ENCODE results near the gene PRR11. TPM values are rescaled to one million over a fixed set of nuclear protein-coding genes. Genes with fewer than 3 reads are reported as not detected.

Gene PRR11
- total RNA-seq, 1 experiment from 2014 or later = 77.2 TPM

DNA sequence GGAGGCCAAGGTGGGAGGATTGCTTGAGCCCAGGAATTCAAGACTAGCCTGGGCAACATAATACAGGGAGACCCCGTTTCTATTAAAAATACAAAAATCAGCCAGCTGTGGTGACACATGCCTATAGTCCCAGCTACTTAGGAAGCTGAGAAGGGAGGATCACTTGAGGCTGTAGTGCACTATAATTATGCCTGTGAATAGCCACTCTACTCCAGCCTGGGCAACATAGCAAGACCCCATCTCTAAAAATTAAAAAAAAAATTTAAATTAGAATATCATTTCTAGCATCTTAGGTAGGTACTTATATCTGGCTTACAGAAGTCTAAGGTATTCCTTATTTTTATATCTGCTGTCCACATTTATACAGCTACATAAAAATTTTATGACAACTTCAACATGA is 46.8 kb downstream of the PRR11 start:
- Histone ChIP-seq H3K9me3 (ENCODE audit: low read length) (no peaks in the 10 kb centered on the region), H3K27ac (ENCODE audit: low read length) (no peak overlapping the region), H3K9me2 (replicated peaks; ENCODE audit: low read length) (no peaks in the 10 kb centered on the region), H3K79me2 (ENCODE audit: low read length) (no peaks in the 10 kb centered on the region), H3K36me3 (ENCODE audit: low read depth, low read length) (peaks cover 47% of the 10 kb centered on the region), H3K4me1 (ENCODE audit: insufficient read depth, low read length) (no peaks in the 10 kb centered on the region), H3K9ac (ENCODE audit: low read length) (no peak overlapping the region), H2AFZ (ENCODE audit: low read length) (no peak overlapping the region), H4K20me1 (ENCODE audit: low read length) (no peaks in the 10 kb centered on the region), H3F3A (ENCODE audit: low read length, unreplicated experiment) (no peaks in the 10 kb centered on the region), H3K4me2 (ENCODE audit: low read length) (no peak overlapping the region), H3K27me3 (ENCODE audit: low read length) (no peaks in the 10 kb centered on the region), H3K4me3 (ENCODE audit: low read length) (no peak overlapping the region)
- TF ChIP-seq EZH2 (IDR thresholded peaks at IDR 0.05; ENCODE audit: low read length, unreplicated experiment) (no peak), EZH2phosphoT487 (IDR thresholded peaks at IDR 0.05; ENCODE audit: borderline replicate concordance, low read length) (no peak)
- ChIA-PET POLR2A (ENCODE audit: unreplicated experiment) (no interaction called here), CTCF (no interaction called here)
- no TSS peak for BruUV-seq (replicated peaks)
- ATAC-seq (no peak), DNase-seq (no peak)
- intact Hi-C loops (cut with micrococcal nuclease) = no loop called here

DNA sequence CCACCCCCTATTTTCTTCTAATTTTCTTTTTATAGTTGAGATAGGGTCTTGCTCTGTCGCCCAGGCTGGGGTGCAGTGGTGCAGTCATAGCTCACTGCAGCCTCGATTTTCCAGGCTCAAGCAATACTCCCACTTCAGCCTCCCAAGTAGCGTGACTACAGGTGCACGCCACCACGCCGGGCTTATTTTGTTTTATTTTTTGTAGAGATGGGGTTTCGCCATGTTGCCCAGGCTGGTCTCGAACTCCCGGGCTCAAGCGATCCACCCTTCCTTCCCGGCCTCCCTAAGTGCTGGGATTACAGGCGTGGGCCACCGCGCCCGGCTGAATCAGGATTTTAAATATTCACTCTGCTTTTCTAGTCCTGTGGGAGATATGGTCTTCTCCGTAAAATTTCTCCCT is 63.8 kb downstream of the PRR11 start:
- Histone ChIP-seq H4K20me1 (ENCODE audit: low read length) (no peaks in the 10 kb centered on the region), H3K9ac (ENCODE audit: low read length) (no peak overlapping the region), H3K9me2 (replicated peaks; ENCODE audit: low read length) (no peaks in the 10 kb centered on the region), H3K4me3 (ENCODE audit: low read length) (peak overlapping the region; percentile 88), H3K4me1 (ENCODE audit: insufficient read depth, low read length) (peaks cover 16% of the 10 kb centered on the region; the same call in 1 of the 2 replicates), H3K9me3 (ENCODE audit: low read length) (no peaks in the 10 kb centered on the region), H3F3A (ENCODE audit: low read length, unreplicated experiment) (no peaks in the 10 kb centered on the region), H3K79me2 (ENCODE audit: low read length) (no peaks in the 10 kb centered on the region), H3K4me2 (ENCODE audit: low read length) (peak overlapping the region; percentile 94), H2AFZ (ENCODE audit: low read length) (peak overlapping the region; percentile 100), H3K27me3 (ENCODE audit: low read length) (no peaks in the 10 kb centered on the region), H3K36me3 (ENCODE audit: low read depth, low read length) (no peaks in the 10 kb centered on the region), H3K27ac (ENCODE audit: low read length) (no peak overlapping the region)
- intact Hi-C loops (cut with micrococcal nuclease) = no loop called here
- ChIA-PET CTCF (interaction anchor here (0.6 to 1.1 kb wide), 2 partner anchors 91 to 219 kb away, joined by 5 to 6 read pairs; no protein-coding TSS in a partner anchor), POLR2A (ENCODE audit: unreplicated experiment) (no interaction called here)
- DNase-seq (no peak), ATAC-seq (no peak)
- TF ChIP-seq EZH2phosphoT487 (IDR thresholded peaks at IDR 0.05; ENCODE audit: borderline replicate concordance, low read length) (no peak), EZH2 (IDR thresholded peaks at IDR 0.05; ENCODE audit: low read length, unreplicated experiment) (no peak)
- TF ChIP-seq, protein P1, sequence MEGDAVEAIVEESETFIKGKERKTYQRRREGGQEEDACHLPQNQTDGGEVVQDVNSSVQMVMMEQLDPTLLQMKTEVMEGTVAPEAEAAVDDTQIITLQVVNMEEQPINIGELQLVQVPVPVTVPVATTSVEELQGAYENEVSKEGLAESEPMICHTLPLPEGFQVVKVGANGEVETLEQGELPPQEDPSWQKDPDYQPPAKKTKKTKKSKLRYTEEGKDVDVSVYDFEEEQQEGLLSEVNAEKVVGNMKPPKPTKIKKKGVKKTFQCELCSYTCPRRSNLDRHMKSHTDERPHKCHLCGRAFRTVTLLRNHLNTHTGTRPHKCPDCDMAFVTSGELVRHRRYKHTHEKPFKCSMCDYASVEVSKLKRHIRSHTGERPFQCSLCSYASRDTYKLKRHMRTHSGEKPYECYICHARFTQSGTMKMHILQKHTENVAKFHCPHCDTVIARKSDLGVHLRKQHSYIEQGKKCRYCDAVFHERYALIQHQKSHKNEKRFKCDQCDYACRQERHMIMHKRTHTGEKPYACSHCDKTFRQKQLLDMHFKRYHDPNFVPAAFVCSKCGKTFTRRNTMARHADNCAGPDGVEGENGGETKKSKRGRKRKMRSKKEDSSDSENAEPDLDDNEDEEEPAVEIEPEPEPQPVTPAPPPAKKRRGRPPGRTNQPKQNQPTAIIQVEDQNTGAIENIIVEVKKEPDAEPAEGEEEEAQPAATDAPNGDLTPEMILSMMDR (conservative IDR thresholded peaks at IDR 0.05; ENCODE audit: low read depth, low read length) = no peak
- BruUV-seq (replicated peaks) = no TSS peak

DNA sequence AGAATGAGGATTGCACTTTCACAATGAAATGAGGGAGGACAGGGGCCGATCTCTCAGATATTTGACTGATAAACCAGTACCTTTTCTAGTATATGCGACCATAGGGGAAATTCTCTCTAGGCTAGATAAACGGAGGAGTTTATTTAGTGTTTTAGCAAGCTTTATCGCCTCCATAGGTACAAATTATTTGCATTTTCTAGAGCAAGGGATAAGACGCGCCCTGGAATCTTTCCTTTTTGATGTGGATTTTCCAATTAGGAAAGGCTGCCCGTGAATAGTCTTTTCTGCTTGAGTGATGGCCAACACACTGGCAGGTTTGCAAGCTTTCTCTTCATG is 64.4 kb downstream of the PRR11 start:
- ATAC-seq (peak; percentile 4), DNase-seq (no peak)
- Histone ChIP-seq H3K9me3 (ENCODE audit: low read length) (no peaks in the 10 kb centered on the region), H2AFZ (ENCODE audit: low read length) (peak overlapping the region; percentile 100), H3K27me3 (ENCODE audit: low read length) (no peaks in the 10 kb centered on the region), H3K9ac (ENCODE audit: low read length) (peak overlapping the region; percentile 60), H3F3A (ENCODE audit: low read length, unreplicated experiment) (no peaks in the 10 kb centered on the region), H3K9me2 (replicated peaks; ENCODE audit: low read length) (no peaks in the 10 kb centered on the region), H3K4me1 (ENCODE audit: insufficient read depth, low read length) (peaks cover 16% of the 10 kb centered on the region; the same call in 1 of the 2 replicates), H3K27ac (ENCODE audit: low read length) (no peak overlapping the region), H4K20me1 (ENCODE audit: low read length) (no peaks in the 10 kb centered on the region), H3K36me3 (ENCODE audit: low read depth, low read length) (no peaks in the 10 kb centered on the region), H3K79me2 (ENCODE audit: low read length) (no peaks in the 10 kb centered on the region), H3K4me2 (ENCODE audit: low read length) (peak overlapping the region; percentile 94), H3K4me3 (ENCODE audit: low read length) (peak overlapping the region; percentile 88)
- CTCF ChIA-PET = interaction anchor here (0.5 to 1.1 kb wide), 6 partner anchors 50 to 300 kb away, joined by 4 to 8 read pairs (median 6); partner anchors contain the start of genes PRR11 and SKA2
- POLR2A ChIA-PET (ENCODE audit: unreplicated experiment) = no interaction called here
- BruUV-seq (replicated peaks) = no TSS peak
- intact Hi-C loops (cut with micrococcal nuclease) = loop anchor here (1.0 to 5.0 kb wide), 5 partner anchors 77 to 222 kb away; partner anchors contain the start of gene TRIM37
- TF ChIP-seq, protein P1 (conservative IDR thresholded peaks at IDR 0.05; ENCODE audit: low read depth, low read length) = no peak
- TF ChIP-seq EZH2 (IDR thresholded peaks at IDR 0.05; ENCODE audit: low read length, unreplicated experiment) (no peak), EZH2phosphoT487 (IDR thresholded peaks at IDR 0.05; ENCODE audit: borderline replicate concordance, low read length) (no peak)

All from PC-3 (cell line).